ENCODE measurements around the gene IL5. TPM values are rescaled to one million over a fixed set of nuclear protein-coding genes. Genes with fewer than 3 reads are reported as not detected.

The IL5 gene
- total RNA-seq, 4 donors from 2014 or later, result not detected

- WGBS, 2 donors, result 69 to 70% methylated on average over 4 of the region's 4 CpGs
- no peak for DNase-seq (ENCODE audit: low spot score in 2 of 2)
- intact Hi-C loops (cut with DNase I; ENCODE audit: low total_unique reads), result no loop called here
- TF ChIP-seq POLR2A (IDR thresholded peaks at IDR 0.05) (no peak), CTCF (IDR thresholded peaks at IDR 0.05) (no peak)
- no peak overlapping the region for H3K4me3 ChIP-seq (ENCODE audit: low read depth, poor library complexity, severe bottlenecking)
Observed at GRCh38 chr5:132540764-132541163, 2.6 kb downstream of the IL5 start.

GRCh38 chr5:132540149-132540548 lies 3.2 kb downstream of the IL5 start:
- no peak for DNase-seq (ENCODE audit: low spot score in 2 of 2)
- no peak for TF ChIP-seq CTCF (IDR thresholded peaks at IDR 0.05)
- TF ChIP-seq POLR2A (IDR thresholded peaks at IDR 0.05), result no peak
- 86 to 89% methylated on average over 5 of the region's 5 CpGs for WGBS, 2 donors
- intact Hi-C loops (cut with DNase I; ENCODE audit: low total_unique reads), result no loop called here
- no peak overlapping the region for H3K4me3 ChIP-seq (ENCODE audit: low read depth, poor library complexity, severe bottlenecking)

- no peak for TF ChIP-seq POLR2A (IDR thresholded peaks at IDR 0.05)
- no peak for TF ChIP-seq CTCF (IDR thresholded peaks at IDR 0.05)
- intact Hi-C loops (cut with DNase I; ENCODE audit: low total_unique reads), result no loop called here
- no peak for DNase-seq (ENCODE audit: low spot score in 2 of 2)
- no peak overlapping the region for H3K4me3 ChIP-seq (ENCODE audit: low read depth, poor library complexity, severe bottlenecking)
- WGBS, 2 donors, result 74 to 80% methylated on average over 4 of the region's 4 CpGs
Observed at GRCh38 chr5:132539716-132540115, 3.6 kb downstream of the IL5 start.

- no peak for DNase-seq (ENCODE audit: low spot score in 2 of 2)
- no peak overlapping the region for H3K4me3 ChIP-seq (ENCODE audit: low read depth, poor library complexity, severe bottlenecking)
- TF ChIP-seq POLR2A (IDR thresholded peaks at IDR 0.05) (no peak), CTCF (IDR thresholded peaks at IDR 0.05) (no peak)
- intact Hi-C loops (cut with DNase I; ENCODE audit: low total_unique reads), result no loop called here
- 89 to 92% methylated on average over 4 of the region's 4 CpGs for WGBS, 2 donors
Observed at GRCh38 chr5:132530946-132531345, 12.4 kb downstream of the IL5 start.

GRCh38 chr5:132528866-132529634 lies 14.3 kb downstream of the IL5 start:
- TF ChIP-seq POLR2A (IDR thresholded peaks at IDR 0.05) (no peak), CTCF (IDR thresholded peaks at IDR 0.05) (no peak)
- no peak for DNase-seq (ENCODE audit: low spot score in 2 of 2)
- H3K4me3 ChIP-seq (ENCODE audit: low read depth, poor library complexity, severe bottlenecking), result no peak overlapping the region
- intact Hi-C loops (cut with DNase I; ENCODE audit: low total_unique reads), result loop anchor here (10.0 kb wide), 1 partner anchor 286 kb away; the partner anchor contains the start of gene SOWAHA
- WGBS, 2 donors, result 75 to 76% methylated on average over 6 of the region's 6 CpGs
